ENCODE measurements around the gene TSC22D1. TPM values are rescaled to one million over a fixed set of nuclear protein-coding genes. Genes with fewer than 3 reads are reported as not detected.

The TSC22D1 gene
- polyA plus RNA-seq, 4 donors, result 51.6 to 179 (median 86.9) TPM

DNA sequence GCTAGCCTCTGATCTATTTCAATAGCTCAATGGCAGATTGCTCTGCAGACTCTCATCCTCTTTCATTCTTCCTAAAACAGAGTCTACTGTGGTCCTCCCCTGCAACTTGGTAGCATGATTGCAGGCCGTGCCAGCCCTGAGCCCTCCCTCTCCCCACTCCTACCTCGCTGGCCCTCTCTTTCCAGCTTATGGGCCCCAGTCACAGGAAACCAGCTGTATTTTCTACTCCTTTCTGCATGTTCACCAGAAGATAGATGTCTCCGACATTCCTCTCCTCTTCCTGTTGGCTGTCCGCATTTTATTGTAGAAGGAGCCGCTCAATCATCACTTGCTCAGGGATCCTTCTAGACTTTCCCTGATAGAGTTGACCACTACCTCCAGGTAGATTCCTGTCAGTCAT is 152.3 kb downstream of the TSC22D1 start:
- Histone ChIP-seq H3K4me1 (ENCODE audit: control insufficient read depth in 3 of 3, insufficient read depth in 2 of 3, low read depth in 1 of 3, low read length in 2 of 3) (no peaks in the 10 kb centered on the region), H3K27ac (ENCODE audit: low read depth in 1 of 3, low read length in 2 of 3) (no peak overlapping the region), H3K36me3 (ENCODE audit: control insufficient read depth in 3 of 3, insufficient read depth in 2 of 3, low read depth in 1 of 3, low read length in 3 of 3) (no peaks in the 10 kb centered on the region), H3K27me3 (ENCODE audit: control insufficient read depth in 3 of 3, insufficient read depth in 3 of 3, low read length in 3 of 3) (no peaks in the 10 kb centered on the region), H3K4me3 (ENCODE audit: low read depth in 1 of 3, low read length in 3 of 3) (no peak overlapping the region), H3K9me3 (ENCODE audit: control insufficient read depth in 2 of 2, insufficient read depth in 1 of 2, low read depth in 1 of 2, low read length in 1 of 2) (no peaks in the 10 kb centered on the region)
- DNase-seq (no peak), FAIRE-seq (no peak)
- WGBS, 3 donors, result 88 to 97% (median 90%) methylated on average over 5 of the region's 5 CpGs

DNA sequence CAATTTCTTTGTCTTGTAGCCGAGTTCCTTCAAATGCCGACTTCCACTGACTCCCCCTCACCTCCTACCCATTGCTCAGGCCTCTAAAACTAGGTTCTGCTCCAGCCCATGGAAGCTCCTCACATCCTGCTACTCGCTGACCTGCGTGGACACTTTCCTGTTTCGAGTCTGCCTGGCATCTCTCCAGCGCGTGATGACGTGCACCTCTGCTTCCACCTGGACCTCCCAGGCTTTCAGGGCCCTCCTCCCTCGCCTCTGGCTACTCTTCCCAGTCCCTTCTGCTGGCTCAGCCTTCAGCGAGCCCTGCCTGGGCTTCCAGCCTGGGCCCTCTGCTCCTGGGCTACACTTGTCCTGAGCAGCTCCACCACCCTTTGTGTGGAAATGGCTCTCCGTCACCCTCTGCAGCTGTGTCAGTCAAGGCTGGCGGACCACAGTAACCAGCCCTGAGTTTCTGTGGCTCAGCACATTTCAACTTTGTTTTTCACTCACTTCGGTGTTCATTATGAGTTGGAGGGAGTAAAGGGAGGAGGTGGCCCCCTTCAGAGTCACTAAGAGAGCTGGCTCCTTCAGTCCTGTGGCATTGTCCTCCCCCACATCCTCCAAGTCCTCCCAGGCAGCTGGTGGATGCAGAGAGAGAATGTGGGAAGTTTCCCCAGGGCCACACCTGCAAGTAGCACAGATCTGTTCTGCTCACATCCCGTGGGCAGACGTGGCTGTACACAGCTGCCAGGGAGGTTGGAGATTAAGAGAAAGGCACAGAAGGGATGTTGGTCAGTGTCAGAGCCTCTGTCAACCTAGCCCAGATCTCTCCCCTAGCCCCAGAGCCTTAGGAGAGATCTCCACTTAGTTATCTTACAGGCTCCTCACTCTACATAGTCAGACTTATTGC is 153.1 kb downstream of the TSC22D1 start:
- WGBS, 3 donors, result 70 to 75% (median 71%) methylated on average over 15 of the region's 15 CpGs
- Histone ChIP-seq H3K27me3 (ENCODE audit: control insufficient read depth in 3 of 3, insufficient read depth in 3 of 3, low read length in 3 of 3) (no peaks in the 10 kb centered on the region), H3K9me3 (ENCODE audit: control insufficient read depth in 2 of 2, insufficient read depth in 1 of 2, low read depth in 1 of 2, low read length in 1 of 2) (no peaks in the 10 kb centered on the region), H3K27ac (ENCODE audit: low read depth in 1 of 3, low read length in 2 of 3) (no peak overlapping the region), H3K4me1 (ENCODE audit: control insufficient read depth in 3 of 3, insufficient read depth in 2 of 3, low read depth in 1 of 3, low read length in 2 of 3) (no peaks in the 10 kb centered on the region), H3K4me3 (ENCODE audit: low read depth in 1 of 3, low read length in 3 of 3) (no peak overlapping the region), H3K36me3 (ENCODE audit: control insufficient read depth in 3 of 3, insufficient read depth in 2 of 3, low read depth in 1 of 3, low read length in 3 of 3) (no peaks in the 10 kb centered on the region)
- FAIRE-seq (no peak), DNase-seq (no peak)

DNA sequence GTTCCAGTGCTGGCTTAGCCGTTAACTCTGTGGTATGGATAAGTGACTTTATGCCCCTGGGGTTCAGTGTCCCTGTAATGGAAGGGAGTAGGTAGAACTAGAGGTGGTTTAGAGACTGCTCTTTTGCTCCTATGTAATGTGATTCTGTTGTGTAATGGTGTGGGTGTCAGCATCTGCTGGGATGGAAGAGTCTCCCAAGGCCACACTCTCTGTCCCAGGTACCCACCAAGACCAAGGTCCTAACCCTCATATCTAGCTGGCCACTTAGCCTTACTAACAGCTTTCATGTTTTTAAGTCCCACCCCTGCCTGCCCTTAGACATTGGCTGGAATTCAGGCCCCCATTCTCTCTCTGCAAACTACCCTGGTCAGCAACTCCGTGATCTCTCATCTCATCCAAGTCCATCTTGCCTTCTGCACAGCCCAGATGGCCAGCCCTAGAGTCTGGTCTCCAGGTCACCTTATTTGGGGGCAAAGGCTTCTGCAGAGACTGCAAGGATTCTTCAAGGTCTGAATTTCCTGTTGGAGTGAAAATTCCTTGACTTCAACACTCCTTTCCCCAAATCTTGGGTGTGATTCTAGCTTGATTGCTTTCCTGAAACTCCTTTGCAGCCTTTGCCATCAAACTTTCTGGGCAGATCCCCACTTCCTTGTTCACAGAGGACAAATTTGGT is 154.1 kb downstream of the TSC22D1 start:
- no peak overlapping the region for H3K4me3 ChIP-seq (ENCODE audit: low read depth in 1 of 3, low read length in 3 of 3)
- no peaks in the 10 kb centered on the region for H3K9me3 ChIP-seq (ENCODE audit: control insufficient read depth in 2 of 2, insufficient read depth in 1 of 2, low read depth in 1 of 2, low read length in 1 of 2)
- no peak for DNase-seq
- no peaks in the 10 kb centered on the region for H3K4me1 ChIP-seq (ENCODE audit: control insufficient read depth in 3 of 3, insufficient read depth in 2 of 3, low read depth in 1 of 3, low read length in 2 of 3)
- H3K27ac ChIP-seq (ENCODE audit: low read depth in 1 of 3, low read length in 2 of 3), result no peak overlapping the region
- H3K36me3 ChIP-seq (ENCODE audit: control insufficient read depth in 3 of 3, insufficient read depth in 2 of 3, low read depth in 1 of 3, low read length in 3 of 3), result no peaks in the 10 kb centered on the region
- WGBS, 3 donors, result 88 to 100% (median 96%) methylated on average over 2 of the region's 2 CpGs
- no peak for FAIRE-seq
- H3K27me3 ChIP-seq (ENCODE audit: control insufficient read depth in 3 of 3, insufficient read depth in 3 of 3, low read length in 3 of 3), result no peaks in the 10 kb centered on the region

DNA sequence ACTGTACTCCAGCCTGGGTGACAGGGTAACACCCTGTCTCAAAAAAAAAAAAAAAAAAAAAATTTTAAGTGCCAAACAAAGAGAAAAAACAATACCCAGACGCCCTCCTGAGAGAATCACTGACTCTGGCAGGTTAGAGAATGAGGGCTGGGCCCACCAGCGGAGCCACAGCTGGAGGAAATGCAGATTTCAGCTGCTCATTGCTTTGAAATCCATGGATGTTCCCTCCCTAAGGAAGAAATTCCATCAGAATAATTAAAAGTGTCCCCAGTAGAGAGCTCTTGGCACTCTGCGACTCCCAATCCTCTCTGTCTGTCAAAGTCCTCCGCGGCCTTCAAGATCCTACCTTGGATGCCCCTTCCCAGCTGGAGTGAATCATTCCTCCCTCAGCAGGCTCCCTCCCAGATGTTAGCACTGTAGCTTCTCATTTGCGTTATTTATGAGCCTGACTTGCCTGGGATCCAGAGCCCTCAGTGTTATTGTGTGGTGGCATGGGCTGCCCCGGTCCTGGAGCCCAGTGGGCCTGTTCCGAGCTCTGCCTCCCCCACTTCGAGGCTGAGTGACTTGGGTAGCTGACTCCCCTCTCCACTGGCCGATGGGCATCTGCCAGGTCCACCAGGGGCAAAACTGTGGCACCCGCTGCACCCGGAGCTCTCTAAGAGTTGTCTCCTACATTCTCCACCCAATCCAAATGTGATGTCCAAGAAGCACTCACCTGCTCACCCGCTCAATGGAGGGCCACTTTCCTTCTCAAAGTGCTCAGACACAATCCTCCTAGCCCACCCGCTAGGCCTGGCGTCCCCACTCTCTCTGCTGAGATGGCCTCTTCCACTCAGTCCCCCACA is 155.5 kb downstream of the TSC22D1 start:
- no peak for DNase-seq
- Histone ChIP-seq H3K9me3 (ENCODE audit: control insufficient read depth in 2 of 2, insufficient read depth in 1 of 2, low read depth in 1 of 2, low read length in 1 of 2) (no peaks in the 10 kb centered on the region), H3K4me3 (ENCODE audit: low read depth in 1 of 3, low read length in 3 of 3) (no peak overlapping the region)

DNA sequence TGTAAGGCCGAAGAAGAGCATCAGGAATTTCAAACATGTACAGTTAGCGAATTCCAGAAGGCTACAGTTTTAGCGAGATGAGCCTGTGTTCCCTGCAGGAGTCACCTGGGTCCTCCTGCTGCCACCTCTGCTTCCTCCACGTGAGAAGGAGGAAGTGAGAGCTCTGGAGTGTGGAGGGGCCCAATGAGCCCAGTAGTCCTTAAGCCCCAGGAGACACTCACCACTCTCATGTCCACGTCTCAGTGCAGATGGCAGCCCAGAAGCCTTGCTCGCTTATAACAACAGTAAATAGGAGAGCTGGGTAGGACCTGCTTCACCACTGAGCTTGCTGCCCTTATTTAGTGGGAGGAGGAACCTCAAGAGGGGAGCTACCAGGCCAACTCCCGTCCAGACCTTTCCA is 158.3 kb downstream of the TSC22D1 start:
- H3K27ac ChIP-seq (ENCODE audit: low read depth in 1 of 3, low read length in 2 of 3), result no peak overlapping the region
- FAIRE-seq, result no peak
- H3K36me3 ChIP-seq (ENCODE audit: control insufficient read depth in 3 of 3, insufficient read depth in 2 of 3, low read depth in 1 of 3, low read length in 3 of 3), result no peaks in the 10 kb centered on the region
- H3K4me1 ChIP-seq (ENCODE audit: control insufficient read depth in 3 of 3, insufficient read depth in 2 of 3, low read depth in 1 of 3, low read length in 2 of 3), result no peaks in the 10 kb centered on the region
- no peaks in the 10 kb centered on the region for H3K9me3 ChIP-seq (ENCODE audit: control insufficient read depth in 2 of 2, insufficient read depth in 1 of 2, low read depth in 1 of 2, low read length in 1 of 2)
- WGBS, 3 donors, result 74 to 79% (median 76%) methylated on average over 7 of the region's 7 CpGs
- DNase-seq, result no peak
- H3K4me3 ChIP-seq (ENCODE audit: low read depth in 1 of 3, low read length in 3 of 3), result no peak overlapping the region
- H3K27me3 ChIP-seq (ENCODE audit: control insufficient read depth in 3 of 3, insufficient read depth in 3 of 3, low read length in 3 of 3), result no peaks in the 10 kb centered on the region

More for the DNA sequence above, 155.5 kb downstream of the TSC22D1 start:
- H3K27me3 ChIP-seq (ENCODE audit: control insufficient read depth in 3 of 3, insufficient read depth in 3 of 3, low read length in 3 of 3), result no peaks in the 10 kb centered on the region
- H3K4me1 ChIP-seq (ENCODE audit: control insufficient read depth in 3 of 3, insufficient read depth in 2 of 3, low read depth in 1 of 3, low read length in 2 of 3), result no peaks in the 10 kb centered on the region
- no peak for FAIRE-seq
- WGBS, 3 donors, result 85 to 91% (median 86%) methylated on average over 15 of the region's 15 CpGs
- no peak overlapping the region for H3K27ac ChIP-seq (ENCODE audit: low read depth in 1 of 3, low read length in 2 of 3)
- no peaks in the 10 kb centered on the region for H3K36me3 ChIP-seq (ENCODE audit: control insufficient read depth in 3 of 3, insufficient read depth in 2 of 3, low read depth in 1 of 3, low read length in 3 of 3)

DNA sequence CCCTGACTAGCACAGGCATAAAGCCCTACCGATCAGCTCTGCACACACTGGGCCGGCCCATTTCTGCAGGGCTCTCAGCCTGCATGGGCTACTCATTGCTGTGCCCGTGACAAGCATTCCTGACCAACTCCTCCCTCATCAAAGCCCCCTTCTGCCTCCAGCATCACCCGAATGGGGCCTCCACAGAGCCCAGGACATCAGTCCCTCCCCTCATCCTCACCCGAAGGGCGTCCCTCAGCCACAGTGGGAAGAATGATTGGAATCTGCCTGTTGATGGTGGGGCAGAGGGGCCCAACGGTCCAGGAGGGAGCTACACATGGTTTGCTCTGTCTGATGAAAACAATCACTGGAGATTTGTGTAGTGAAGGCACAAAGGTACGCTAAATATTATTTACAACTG is 158.7 kb downstream of the TSC22D1 start:
- FAIRE-seq (no peak), DNase-seq (no peak)
- no peak overlapping the region for H3K4me3 ChIP-seq (ENCODE audit: low read depth in 1 of 3, low read length in 3 of 3)
- H3K27ac ChIP-seq (ENCODE audit: low read depth in 1 of 3, low read length in 2 of 3), result no peak overlapping the region
- no peaks in the 10 kb centered on the region for H3K27me3 ChIP-seq (ENCODE audit: control insufficient read depth in 3 of 3, insufficient read depth in 3 of 3, low read length in 3 of 3)
- no peaks in the 10 kb centered on the region for H3K9me3 ChIP-seq (ENCODE audit: control insufficient read depth in 2 of 2, insufficient read depth in 1 of 2, low read depth in 1 of 2, low read length in 1 of 2)
- no peaks in the 10 kb centered on the region for H3K36me3 ChIP-seq (ENCODE audit: control insufficient read depth in 3 of 3, insufficient read depth in 2 of 3, low read depth in 1 of 3, low read length in 3 of 3)
- 86 to 92% (median 86%) methylated on average over 8 of the region's 8 CpGs for WGBS, 3 donors
- H3K4me1 ChIP-seq (ENCODE audit: control insufficient read depth in 3 of 3, insufficient read depth in 2 of 3, low read depth in 1 of 3, low read length in 2 of 3), result no peaks in the 10 kb centered on the region

DNA sequence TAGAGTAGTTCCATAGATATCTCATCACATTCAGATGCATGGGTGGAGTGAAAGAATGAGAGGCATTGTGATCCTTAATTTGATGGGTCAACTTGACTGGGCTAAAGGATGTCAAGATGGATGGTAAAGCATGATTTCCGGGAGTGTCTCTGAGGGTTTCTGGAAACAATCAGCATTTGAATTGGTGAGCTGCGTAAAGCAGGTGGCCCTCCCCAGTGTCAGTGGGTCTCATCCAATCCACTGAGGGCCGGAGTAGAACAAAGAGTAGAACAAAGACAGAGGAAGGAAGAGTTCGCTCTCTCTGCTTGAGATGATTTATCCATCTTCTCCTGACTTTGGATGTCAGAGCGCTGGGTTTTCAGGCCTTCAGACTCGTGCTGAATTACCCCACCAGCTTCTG is 159.4 kb downstream of the TSC22D1 start:
- H3K4me3 ChIP-seq (ENCODE audit: low read depth in 1 of 3, low read length in 3 of 3), result no peak overlapping the region
- no peaks in the 10 kb centered on the region for H3K36me3 ChIP-seq (ENCODE audit: control insufficient read depth in 3 of 3, insufficient read depth in 2 of 3, low read depth in 1 of 3, low read length in 3 of 3)
- H3K4me1 ChIP-seq (ENCODE audit: control insufficient read depth in 3 of 3, insufficient read depth in 2 of 3, low read depth in 1 of 3, low read length in 2 of 3), result no peaks in the 10 kb centered on the region
- no peak for DNase-seq
- no peaks in the 10 kb centered on the region for H3K27me3 ChIP-seq (ENCODE audit: control insufficient read depth in 3 of 3, insufficient read depth in 3 of 3, low read length in 3 of 3)
- FAIRE-seq, result no peak
- no peak overlapping the region for H3K27ac ChIP-seq (ENCODE audit: low read depth in 1 of 3, low read length in 2 of 3)
- WGBS, 3 donors, result 92 to 97% (median 93%) methylated on average over 6 of the region's 6 CpGs
- H3K9me3 ChIP-seq (ENCODE audit: control insufficient read depth in 2 of 2, insufficient read depth in 1 of 2, low read depth in 1 of 2, low read length in 1 of 2), result no peaks in the 10 kb centered on the region

DNA sequence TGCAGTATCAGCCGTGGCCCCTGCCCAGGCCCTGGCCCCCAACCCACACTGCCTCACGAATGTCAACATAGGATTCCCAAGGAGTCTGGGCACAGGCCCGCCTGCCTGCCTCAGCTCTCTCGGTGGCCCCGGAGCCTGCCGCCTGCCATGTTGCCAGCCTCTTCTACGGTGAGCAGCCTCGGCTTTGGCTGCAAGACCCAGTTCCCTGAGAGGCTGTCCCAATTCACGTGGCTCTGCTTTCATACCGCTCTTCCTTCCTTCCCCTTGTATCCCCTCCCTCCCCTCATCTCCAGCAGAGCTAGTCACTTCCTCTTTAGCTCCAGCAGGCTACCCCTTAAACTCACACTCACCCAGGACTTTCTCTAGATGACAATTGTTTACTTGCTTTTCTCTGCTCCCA is 159.8 kb downstream of the TSC22D1 start:
- Histone ChIP-seq H3K9me3 (ENCODE audit: control insufficient read depth in 2 of 2, insufficient read depth in 1 of 2, low read depth in 1 of 2, low read length in 1 of 2) (no peaks in the 10 kb centered on the region), H3K4me3 (ENCODE audit: low read depth in 1 of 3, low read length in 3 of 3) (no peak overlapping the region), H3K27ac (ENCODE audit: low read depth in 1 of 3, low read length in 2 of 3) (no peak overlapping the region), H3K36me3 (ENCODE audit: control insufficient read depth in 3 of 3, insufficient read depth in 2 of 3, low read depth in 1 of 3, low read length in 3 of 3) (no peaks in the 10 kb centered on the region), H3K4me1 (ENCODE audit: control insufficient read depth in 3 of 3, insufficient read depth in 2 of 3, low read depth in 1 of 3, low read length in 2 of 3) (no peaks in the 10 kb centered on the region), H3K27me3 (ENCODE audit: control insufficient read depth in 3 of 3, insufficient read depth in 3 of 3, low read length in 3 of 3) (no peaks in the 10 kb centered on the region)
- FAIRE-seq (no peak), DNase-seq (no peak)
- 81 to 90% (median 88%) methylated on average over 10 of the region's 10 CpGs for WGBS, 3 donors

All from small intestine (tissue), 7 donors.